Suprapubic skin (tissue), 4 donors: Measurements from ENCODE around the gene PROK2. TPM values are rescaled to one million over a fixed set of nuclear protein-coding genes. Genes with fewer than 3 reads are reported as not detected.

Experiments used
- DNase-seq, 2 donors: peaks; one replicate each; pipeline ENCODE4 v3.0.0-alpha.2; 2019; ENCODE audit warnings: low spot score in 2 of 2
- H3K27ac ChIP-seq: fragments of 200-600 bp; sonication (generic); one replicate; pipeline ENCODE4 v1.5.1; 2019
- H3K27me3 ChIP-seq: fragments of 200-600 bp; sonication (generic); one replicate; pipeline ENCODE4 v1.5.1; 2019
- H3K36me3 ChIP-seq: fragments of 200-600 bp; sonication (generic); one replicate; pipeline ENCODE4 v1.5.1; 2019
- H3K4me1 ChIP-seq: fragments of 200-600 bp; sonication (generic); one replicate; pipeline ENCODE4 v1.5.1; 2019
- H3K4me3 ChIP-seq: fragments of 200-600 bp; sonication (generic); one replicate; pipeline ENCODE4 v1.5.1; 2019; ENCODE audit warnings: mild to moderate bottlenecking
- H3K9me3 ChIP-seq: fragments of 200-600 bp; sonication (generic); one replicate; pipeline ENCODE4 v1.5.1; 2019
- EP300 ChIP-seq: sonication (generic); formaldehyde crosslinking; IDR thresholded peaks from one replicate; pipeline ENCODE4 v1.6.1; 2017; ENCODE audit warnings: antibody characterized with exemption
- POLR2A ChIP-seq, 2 donors: fragments of 450-650 bp; IDR thresholded peaks; one replicate each; pipeline ENCODE4 v1.6.1; 2017; ENCODE audit warnings: antibody characterized with exemption in 2 of 2, mild to moderate bottlenecking in 2 of 2, moderate library complexity in 2 of 2
- POLR2AphosphoS5 ChIP-seq, 3 donors: sonication (generic); formaldehyde crosslinking; IDR thresholded peaks; one replicate each; pipeline ENCODE4 v1.6.1; 2017; ENCODE audit warnings: antibody characterized with exemption in 3 of 3
- WGBS: methylation state at CpG from one replicate; pipeline ENCODE4 v1.1.5; 2018; 5-methylcytosine and 5-hydroxymethylcytosine counted together
- total RNA-seq, 4 donors: library from RNA; depleted of rRNA; stranded (reverse); fragments of >200 nt; gene quantifications; one replicate each; pipeline ENCODE4 v1.1.0, GENCODE V29; 2016
- TF ChIP-seq, protein P1 (sequence below), 2 donors: fragments of 200-600 bp in 1 of 2; fragments of 450-650 bp in 1 of 2; sonication (generic) in 1 of 2; IDR thresholded peaks; one replicate each; pipeline ENCODE4 v1.5.1; 2016 to 2019; ENCODE audit warnings: antibody characterized with exemption in 2 of 2, mild to moderate bottlenecking in 1 of 2, moderate library complexity in 1 of 2

The PROK2 gene
- total RNA-seq, 4 donors from 2014 or later: not detected

DNA sequence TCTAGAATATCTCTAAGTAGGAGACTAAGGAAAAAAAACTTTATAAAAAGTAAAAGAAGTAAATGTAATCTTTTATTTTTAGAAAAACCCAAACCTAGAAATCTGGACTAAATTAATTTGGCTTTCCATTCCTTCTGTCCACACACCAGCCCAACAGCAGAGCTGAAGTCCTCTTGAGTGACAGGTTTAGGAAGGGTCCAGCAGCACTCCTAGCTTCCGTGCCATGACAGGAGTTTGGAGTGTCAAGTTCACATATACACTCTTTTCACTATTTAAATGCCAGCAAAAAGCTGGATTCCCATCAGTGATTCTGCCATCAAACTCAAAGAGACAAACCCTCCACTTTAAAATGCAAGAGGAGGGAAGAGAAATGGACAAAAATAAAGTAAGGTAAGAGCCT lies 13.1 kb downstream of the PROK2 start:
- no peaks in the 10 kb centered on the region for H3K4me1 ChIP-seq
- no peaks in the 10 kb centered on the region for H3K9me3 ChIP-seq
- no peak overlapping the region for H3K4me3 ChIP-seq
- H3K36me3 ChIP-seq: no peaks in the 10 kb centered on the region
- TF ChIP-seq, protein P1, sequence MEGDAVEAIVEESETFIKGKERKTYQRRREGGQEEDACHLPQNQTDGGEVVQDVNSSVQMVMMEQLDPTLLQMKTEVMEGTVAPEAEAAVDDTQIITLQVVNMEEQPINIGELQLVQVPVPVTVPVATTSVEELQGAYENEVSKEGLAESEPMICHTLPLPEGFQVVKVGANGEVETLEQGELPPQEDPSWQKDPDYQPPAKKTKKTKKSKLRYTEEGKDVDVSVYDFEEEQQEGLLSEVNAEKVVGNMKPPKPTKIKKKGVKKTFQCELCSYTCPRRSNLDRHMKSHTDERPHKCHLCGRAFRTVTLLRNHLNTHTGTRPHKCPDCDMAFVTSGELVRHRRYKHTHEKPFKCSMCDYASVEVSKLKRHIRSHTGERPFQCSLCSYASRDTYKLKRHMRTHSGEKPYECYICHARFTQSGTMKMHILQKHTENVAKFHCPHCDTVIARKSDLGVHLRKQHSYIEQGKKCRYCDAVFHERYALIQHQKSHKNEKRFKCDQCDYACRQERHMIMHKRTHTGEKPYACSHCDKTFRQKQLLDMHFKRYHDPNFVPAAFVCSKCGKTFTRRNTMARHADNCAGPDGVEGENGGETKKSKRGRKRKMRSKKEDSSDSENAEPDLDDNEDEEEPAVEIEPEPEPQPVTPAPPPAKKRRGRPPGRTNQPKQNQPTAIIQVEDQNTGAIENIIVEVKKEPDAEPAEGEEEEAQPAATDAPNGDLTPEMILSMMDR (IDR thresholded peaks at IDR 0.05): no peak
- TF ChIP-seq POLR2AphosphoS5 (IDR thresholded peaks at IDR 0.05) (no peak), POLR2A (IDR thresholded peaks at IDR 0.05) (no peak), EP300 (no peak)
- 64% methylated on average over 1 of the region's 1 CpG for WGBS
- DNase-seq: no peak
- peaks cover 25% of the 10 kb centered on the region for H3K27me3 ChIP-seq
- no peak overlapping the region for H3K27ac ChIP-seq

DNA sequence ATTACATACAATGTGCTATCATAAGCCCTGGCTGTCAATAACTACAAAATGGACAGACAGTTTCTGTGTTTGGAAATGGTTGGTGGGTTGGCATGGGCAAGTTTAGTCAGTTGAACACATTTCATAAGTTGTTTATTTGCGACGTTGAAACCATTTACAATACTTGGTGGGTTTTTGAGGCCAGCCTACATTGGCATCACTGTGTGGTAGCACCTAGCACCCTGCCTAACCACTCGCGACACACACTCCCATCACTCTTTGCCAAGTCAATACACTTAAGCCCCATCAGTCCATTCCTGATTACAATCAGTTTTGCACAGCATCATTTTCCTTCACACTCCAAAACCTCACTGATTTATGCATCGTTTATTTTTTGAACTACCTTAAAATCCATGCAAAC lies 13.8 kb downstream of the PROK2 start:
- no peak for TF ChIP-seq POLR2AphosphoS5 (IDR thresholded peaks at IDR 0.05)
- TF ChIP-seq POLR2A (IDR thresholded peaks at IDR 0.05): no peak
- no peak for TF ChIP-seq EP300
- TF ChIP-seq, protein P1 (IDR thresholded peaks at IDR 0.05): no peak
- H3K4me3 ChIP-seq: no peak overlapping the region
- WGBS: 68% methylated on average over 5 of the region's 5 CpGs

DNA sequence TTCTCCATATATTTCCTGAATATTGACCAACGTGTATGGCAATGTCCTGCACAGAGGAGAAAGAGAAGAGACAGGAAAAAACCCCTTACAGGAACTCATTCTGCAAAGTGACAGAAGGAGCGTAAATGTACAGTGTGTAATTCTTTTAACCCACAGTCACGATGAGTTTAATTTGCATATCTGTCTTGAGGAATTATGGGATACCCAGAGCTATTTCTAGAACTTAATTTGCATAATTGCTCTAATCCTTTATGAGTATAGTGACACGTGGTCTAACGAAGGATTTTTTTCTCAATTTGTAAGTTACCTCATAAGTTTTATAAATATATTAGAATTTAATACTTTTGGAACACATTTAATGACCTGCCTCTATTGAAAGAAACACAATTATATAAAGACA lies 21.5 kb downstream of the PROK2 start:
- H3K27me3 ChIP-seq: peaks cover 22% of the 10 kb centered on the region
- 66% methylated on average over 5 of the region's 5 CpGs for WGBS
- no peaks in the 10 kb centered on the region for H3K36me3 ChIP-seq
- H3K4me1 ChIP-seq: no peaks in the 10 kb centered on the region
- H3K4me3 ChIP-seq: no peak overlapping the region
- DNase-seq: no peak
- H3K27ac ChIP-seq: no peak overlapping the region
- H3K9me3 ChIP-seq: no peaks in the 10 kb centered on the region
- TF ChIP-seq, protein P1 (IDR thresholded peaks at IDR 0.05): no peak
- no peak for TF ChIP-seq POLR2A (IDR thresholded peaks at IDR 0.05)

More for the DNA sequence above, 13.8 kb downstream of the PROK2 start:
- Histone ChIP-seq H3K4me1 (no peaks in the 10 kb centered on the region), H3K27me3 (peaks cover 19% of the 10 kb centered on the region), H3K36me3 (no peaks in the 10 kb centered on the region), H3K27ac (no peak overlapping the region), H3K9me3 (no peaks in the 10 kb centered on the region)
- DNase-seq: no peak

DNA sequence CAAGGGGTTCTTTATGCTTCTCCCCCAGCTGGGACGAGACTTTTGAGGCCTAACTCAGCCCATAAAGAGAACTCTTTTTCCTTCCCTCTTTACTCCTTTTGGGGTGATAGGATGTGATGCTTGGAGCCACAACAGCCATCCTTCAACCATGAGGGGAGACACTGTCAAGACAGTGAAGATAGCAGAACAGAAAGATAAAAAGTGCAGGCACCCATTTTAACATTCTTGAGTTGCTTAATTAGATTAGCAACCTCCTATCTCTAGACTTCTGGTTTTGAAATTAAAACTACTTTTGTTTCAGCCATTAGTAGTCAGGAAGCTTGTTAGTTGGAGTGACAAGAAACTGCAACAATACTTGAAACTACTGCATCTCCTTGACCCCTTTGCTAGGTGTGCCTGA lies 24.8 kb downstream of the PROK2 start:
- Histone ChIP-seq H3K36me3 (no peaks in the 10 kb centered on the region), H3K9me3 (no peaks in the 10 kb centered on the region), H3K27me3 (peaks cover 27% of the 10 kb centered on the region), H3K4me1 (no peaks in the 10 kb centered on the region), H3K27ac (no peak overlapping the region), H3K4me3 (no peak overlapping the region)
- WGBS: 94% methylated on average over 1 of the region's 1 CpG
- TF ChIP-seq, protein P1 (IDR thresholded peaks at IDR 0.05): no peak
- no peak for TF ChIP-seq POLR2AphosphoS5 (IDR thresholded peaks at IDR 0.05)
- TF ChIP-seq POLR2A (IDR thresholded peaks at IDR 0.05): no peak
- no peak for TF ChIP-seq EP300
- no peak for DNase-seq

DNA sequence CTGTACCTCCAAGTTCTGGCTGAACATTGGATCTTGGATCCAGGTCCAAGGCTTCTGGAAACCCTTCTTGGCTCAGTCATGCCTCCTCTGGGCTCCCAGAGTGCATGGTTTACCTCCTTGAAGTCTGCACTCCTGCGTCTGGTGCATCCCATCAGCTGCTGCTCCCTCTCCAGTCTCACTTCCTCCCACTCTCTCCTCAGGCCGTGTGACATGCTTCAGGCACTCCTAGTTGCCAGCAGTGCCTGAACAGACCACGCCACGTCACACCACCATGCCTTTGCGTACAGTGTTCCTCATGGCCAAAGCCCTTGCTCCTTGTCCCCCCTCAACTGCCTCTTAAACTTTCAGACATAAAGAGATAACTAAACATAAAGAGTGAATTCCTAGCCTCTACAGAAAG lies 25.5 kb downstream of the PROK2 start:
- Histone ChIP-seq H3K4me3 (no peak overlapping the region), H3K9me3 (no peaks in the 10 kb centered on the region), H3K27ac (no peak overlapping the region), H3K4me1 (peaks cover 2% of the 10 kb centered on the region), H3K27me3 (peaks cover 35% of the 10 kb centered on the region), H3K36me3 (no peaks in the 10 kb centered on the region)
- WGBS: 78% methylated on average over 5 of the region's 5 CpGs
- TF ChIP-seq, protein P1 (IDR thresholded peaks at IDR 0.05): no peak
- TF ChIP-seq POLR2AphosphoS5 (IDR thresholded peaks at IDR 0.05) (no peak), POLR2A (IDR thresholded peaks at IDR 0.05) (no peak), EP300 (no peak)
- no peak for DNase-seq
